Endothelial cell of umbilical vein (primary cell): ENCODE data around the gene THOP1. TPM values are rescaled to one million over a fixed set of nuclear protein-coding genes. Genes with fewer than 3 reads are reported as not detected.

Experiments used
- BruUV-seq: library from RNA; stranded (reverse); fragments of 400-500 nt; replicated peaks from 2 replicates; lab custom pipeline; 2021; lab: Mats Ljungman, UMichigan
- CTCF ChIA-PET: fragments of 300-600, 350-600 bp; sonication (Branson Sonifier 250); formaldehyde crosslinking; loops from one replicate; lab custom pipeline; 2021; ENCODE audit warnings: antibody characterized with exemption, inconsistent platforms; lab: Charles Lee
- POLR2A ChIA-PET: fragments of 300-600, 350-600 bp; sonication (Branson Sonifier 250); formaldehyde crosslinking; loops from one replicate; lab custom pipeline; 2021; ENCODE audit warnings: antibody characterized with exemption, inconsistent platforms; lab: Charles Lee
- DNase-seq: peaks from one replicate; pipeline ENCODE4 v3.0.0-alpha.2; 2011; ENCODE audit warnings: low read depth, low spot score
- FAIRE-seq: peaks from 2 replicates; lab custom pipeline; 2011; peaks lifted over from hg19 to GRCh38; lab: Jason Lieb, UNC
- H2AFZ ChIP-seq: 2 replicates; pipeline ENCODE4 v1.6.0; 2012; ENCODE audit warnings: low read depth, low read length, control low read depth, inconsistent platforms
- H3K27ac ChIP-seq: 2 replicates; pipeline ENCODE4 v1.5.1; 2011; ENCODE audit warnings: low read depth, mild to moderate bottlenecking, control low read depth, low read length, moderate library complexity; ENCODE audit not compliant: insufficient read depth
- H3K27me3 ChIP-seq, 2 experiments: 2 replicates each; pipeline versions ENCODE4 v1.6.0 to v1.6.1; 2011; ENCODE audit warnings: low read length in 2 of 2, mixed read lengths in 1 of 2; ENCODE audit not compliant: control insufficient read depth in 2 of 2, insufficient read depth in 2 of 2
- H3K36me3 ChIP-seq, 2 experiments: 2 replicates in 1 of 2; 3 replicates in 1 of 2; pipeline ENCODE4 v1.5.1; 2011; ENCODE audit warnings: low read length in 2 of 2, mild to moderate bottlenecking in 1 of 2, moderate library complexity in 1 of 2; ENCODE audit not compliant: control insufficient read depth in 2 of 2, insufficient read depth in 2 of 2; ENCODE audit errors: extremely low read depth in 1 of 2
- H3K4me1 ChIP-seq: 3 replicates; pipeline ENCODE4 v1.5.1; 2011; ENCODE audit warnings: mild to moderate bottlenecking, low read length; ENCODE audit not compliant: control insufficient read depth, insufficient read depth; ENCODE audit errors: extremely low read depth
- H3K4me2 ChIP-seq: 2 replicates; pipeline ENCODE4 v1.6.1; 2011; ENCODE audit warnings: low read length, control low read depth, mixed read lengths; ENCODE audit not compliant: insufficient read depth
- H3K4me3 ChIP-seq, 3 experiments: fragments of 200-600 bp in 1 of 3; sonication (generic), shearing (Covaris generic) in 1 of 3; replicated peaks in 1 of 3; 2 replicates each; pipeline ENCODE4 v1.5.1; 2011 to 2016; ENCODE audit warnings: control low read depth in 3 of 3, low read length in 3 of 3, mild to moderate bottlenecking in 2 of 3, inconsistent platforms in 1 of 3, low read depth in 1 of 3, moderate library complexity in 1 of 3; ENCODE audit not compliant: insufficient read depth in 1 of 3
- H3K79me2 ChIP-seq: 2 replicates; pipeline ENCODE4 v1.6.0; 2012; ENCODE audit warnings: low read length, inconsistent platforms; ENCODE audit not compliant: control insufficient read depth, insufficient read depth
- H3K9ac ChIP-seq: replicated peaks from 2 replicates; pipeline ENCODE3; 2011; ENCODE audit warnings: low read length, control low read depth; ENCODE audit not compliant: insufficient read depth; ENCODE audit errors: extremely low read depth
- H3K9me1 ChIP-seq: replicated peaks from 3 replicates; pipeline ENCODE4 v1.6.0; 2011; ENCODE audit warnings: mild to moderate bottlenecking, low read length; ENCODE audit not compliant: control insufficient read depth, insufficient read depth; ENCODE audit errors: extremely low read depth
- H3K9me3 ChIP-seq: replicated peaks from 2 replicates; pipeline ENCODE4 v1.5.1; 2012; ENCODE audit warnings: low read length, inconsistent platforms; ENCODE audit not compliant: control insufficient read depth, insufficient read depth
- H4K20me1 ChIP-seq: replicated peaks from 2 replicates; pipeline ENCODE3; 2011; ENCODE audit warnings: mild to moderate bottlenecking, low read length; ENCODE audit not compliant: control insufficient read depth, insufficient read depth; ENCODE audit errors: extremely low read depth
- EZH2 ChIP-seq: IDR thresholded peaks from 2 replicates; pipeline ENCODE4 v1.6.1; 2012; ENCODE audit warnings: borderline replicate concordance, low read depth, mild to moderate bottlenecking, moderate library complexity, low read length, inconsistent platforms; ENCODE audit not compliant: severe bottlenecking
- FOS ChIP-seq: IDR thresholded peaks from 2 replicates; pipeline ENCODE4 v1.6.1; 2011; ENCODE audit warnings: mild to moderate bottlenecking, low read length, moderate library complexity, borderline replicate concordance; ENCODE audit not compliant: insufficient read depth
- GATA2 ChIP-seq: IDR thresholded peaks from 2 replicates; pipeline ENCODE4 v1.7.0; 2011; ENCODE audit warnings: low read depth, mild to moderate bottlenecking, moderate library complexity, mixed read lengths, low read length; ENCODE audit not compliant: insufficient read length, insufficient read depth
- JUN ChIP-seq: IDR thresholded peaks from 2 replicates; pipeline ENCODE4 v1.6.1; 2011; ENCODE audit warnings: borderline replicate concordance, low read depth; ENCODE audit not compliant: insufficient read length, insufficient read depth
- MAX ChIP-seq: IDR thresholded peaks from 2 replicates; pipeline ENCODE4 v1.6.1; 2011; ENCODE audit not compliant: insufficient read depth, insufficient read length
- MYC ChIP-seq: IDR thresholded peaks from one replicate; pipeline ENCODE4 v1.6.1; 2011; ENCODE audit warnings: mild to moderate bottlenecking, low read depth, low read length
- POLR2A ChIP-seq: IDR thresholded peaks from 2 replicates; pipeline ENCODE4 v1.6.1; 2012; ENCODE audit warnings: low read depth, mild to moderate bottlenecking, control low read depth, low read length
- POLR2AphosphoS5 ChIP-seq: IDR thresholded peaks from 2 replicates; pipeline ENCODE4 v1.6.1; 2012; ENCODE audit warnings: low read depth, mild to moderate bottlenecking, control low read depth, low read length, moderate library complexity; ENCODE audit not compliant: insufficient read depth
- dilution Hi-C: fragments of 300-500 bp; cut with MboI; formaldehyde crosslinking; loops from one replicate; pipeline ENCODE4 v1.15.0; 2019; ENCODE audit warnings: low sequenced_read_pairs; ENCODE audit not compliant: extremely low pct_ligation_motif_present
- intact Hi-C: fragments of 100-400 bp; cut with micrococcal nuclease; formaldehyde crosslinking; loops from one replicate; pipeline ENCODE4 v1.10.0; 2022
- polyA plus RNA-seq, 4 experiments: library from polyadenylated mRNA; depleted of rRNA in 3 of 4; stranded (reverse) in 3 of 4; unstranded in 1 of 4; fragments of >200 nt; gene quantifications; 2 replicates each; pipeline versions ENCODE4 v1.2.1 to v1.2.3, GENCODE V29; 2011 to 2012; ENCODE audit warnings: missing spikeins in 1 of 4
- total RNA-seq: library from RNA; stranded (reverse); gene quantifications from 2 replicates; pipeline ENCODE4 v1.2.3, GENCODE V29; 2021
- TF ChIP-seq, protein P1 (sequence below), 2 donors: IDR thresholded peaks; 1 replicate in 1 of 2; 2 replicates in 1 of 2; pipeline ENCODE4 v1.5.1; 2011; ENCODE audit warnings: low read length in 2 of 2, mild to moderate bottlenecking in 2 of 2, moderate library complexity in 2 of 2, control low read depth in 1 of 2, inconsistent platforms in 1 of 2, low read depth in 1 of 2; ENCODE audit not compliant: insufficient read depth in 1 of 2; ENCODE audit errors: extremely low read depth in 1 of 2

Gene THOP1
- total and polyA plus RNA-seq, 2 donors (not counting 3 experiments of a cell fraction or from before 2014, with no cell fraction given): 88.0 to 115 TPM

GRCh38 chr19:2815191-2815614 lies 29.9 kb downstream of the THOP1 start:
- peaks cover 0 to 10% of the 10 kb centered on the region in 2 experiments for H3K36me3 ChIP-seq
- FAIRE-seq: no peak
- no peak overlapping the region for H3K4me2 ChIP-seq

More at GRCh38 chr19:2815191-2815614, 29.9 kb downstream of the THOP1 start:
- H3K9ac ChIP-seq: no peak overlapping the region
- H2AFZ ChIP-seq: no peak overlapping the region
- no peak overlapping the region for H3K4me3 ChIP-seq
- no peaks in the 10 kb centered on the region for H3K9me1 ChIP-seq
- POLR2A ChIA-PET: no interaction called here
- intact Hi-C loops (no loop called here), dilution Hi-C loops (no loop called here)
- peaks cover 3% of the 10 kb centered on the region for H3K4me1 ChIP-seq
- CTCF ChIA-PET: no interaction called here
- H4K20me1 ChIP-seq: no peaks in the 10 kb centered on the region
- TF ChIP-seq MYC (no peak), POLR2AphosphoS5 (no peak), GATA2 (no peak), POLR2A (no peak), FOS (no peak), JUN (no peak), EZH2 (no peak), MAX (no peak)
- TF ChIP-seq, protein P1, sequence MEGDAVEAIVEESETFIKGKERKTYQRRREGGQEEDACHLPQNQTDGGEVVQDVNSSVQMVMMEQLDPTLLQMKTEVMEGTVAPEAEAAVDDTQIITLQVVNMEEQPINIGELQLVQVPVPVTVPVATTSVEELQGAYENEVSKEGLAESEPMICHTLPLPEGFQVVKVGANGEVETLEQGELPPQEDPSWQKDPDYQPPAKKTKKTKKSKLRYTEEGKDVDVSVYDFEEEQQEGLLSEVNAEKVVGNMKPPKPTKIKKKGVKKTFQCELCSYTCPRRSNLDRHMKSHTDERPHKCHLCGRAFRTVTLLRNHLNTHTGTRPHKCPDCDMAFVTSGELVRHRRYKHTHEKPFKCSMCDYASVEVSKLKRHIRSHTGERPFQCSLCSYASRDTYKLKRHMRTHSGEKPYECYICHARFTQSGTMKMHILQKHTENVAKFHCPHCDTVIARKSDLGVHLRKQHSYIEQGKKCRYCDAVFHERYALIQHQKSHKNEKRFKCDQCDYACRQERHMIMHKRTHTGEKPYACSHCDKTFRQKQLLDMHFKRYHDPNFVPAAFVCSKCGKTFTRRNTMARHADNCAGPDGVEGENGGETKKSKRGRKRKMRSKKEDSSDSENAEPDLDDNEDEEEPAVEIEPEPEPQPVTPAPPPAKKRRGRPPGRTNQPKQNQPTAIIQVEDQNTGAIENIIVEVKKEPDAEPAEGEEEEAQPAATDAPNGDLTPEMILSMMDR (IDR thresholded peaks at IDR 0.05; ENCODE audit: extremely low read depth in 1 of 2, insufficient read depth in 1 of 2, low read depth in 1 of 2, low read length in 2 of 2): no peak
- no peak overlapping the region for H3K27ac ChIP-seq
- no TSS peak for BruUV-seq
- no peaks in the 10 kb centered on the region for H3K79me2 ChIP-seq
- no peak for DNase-seq
- H3K27me3 ChIP-seq: no peaks in the 10 kb centered on the region
- no peaks in the 10 kb centered on the region for H3K9me3 ChIP-seq
